NT2/D1 (cell line): Measurements from ENCODE around the gene CCDC7.
"Not testable (repeated sequence)": the region's sequence is repeated elsewhere in the genome, so short reads cannot be mapped to it uniquely, and the experiment has no call there.

Source experiments
- DNase-seq: peaks from one replicate; pipeline ENCODE4 v3.0.0-alpha.2; 2011; ENCODE audit warnings: low read depth, low spot score
- H3K27me3 ChIP-seq: 2 replicates; pipeline ENCODE4 v1.6.0; 2011; ENCODE audit warnings: mild to moderate bottlenecking; ENCODE audit not compliant: insufficient read length, insufficient read depth
- H3K36me3 ChIP-seq: 2 replicates; pipeline ENCODE4 v1.6.1; 2011; ENCODE audit warnings: mild to moderate bottlenecking, low read length, mixed read lengths; ENCODE audit not compliant: insufficient read depth, insufficient read length
- H3K4me1 ChIP-seq: 2 replicates; pipeline ENCODE4 v1.5.1; 2011; ENCODE audit not compliant: insufficient read depth, insufficient read length
- H3K4me3 ChIP-seq: 2 replicates; pipeline ENCODE4 v1.5.1; 2011; ENCODE audit warnings: low read depth; ENCODE audit not compliant: insufficient read length
- H3K9ac ChIP-seq: 2 replicates; pipeline ENCODE4 v1.6.0; 2011; ENCODE audit warnings: low read depth; ENCODE audit not compliant: insufficient read length
- H3K9me3 ChIP-seq: 2 replicates; pipeline ENCODE4 v1.5.1; 2011; ENCODE audit warnings: mild to moderate bottlenecking, low read length; ENCODE audit not compliant: insufficient read depth
- SUZ12 ChIP-seq: IDR thresholded peaks from 2 replicates; pipeline ENCODE4 v1.6.1; 2011; ENCODE audit not compliant: insufficient read length, insufficient read depth; ENCODE audit errors: extremely low read depth
- YY1 ChIP-seq: IDR thresholded peaks from 2 replicates; pipeline ENCODE4 v1.6.1; 2011; ENCODE audit not compliant: insufficient read length, insufficient read depth
- ZNF274 ChIP-seq: IDR thresholded peaks from 2 replicates; pipeline ENCODE4 v1.6.1; 2011; ENCODE audit warnings: mild to moderate bottlenecking, low read depth, low read length

The CCDC7 gene

DNA sequence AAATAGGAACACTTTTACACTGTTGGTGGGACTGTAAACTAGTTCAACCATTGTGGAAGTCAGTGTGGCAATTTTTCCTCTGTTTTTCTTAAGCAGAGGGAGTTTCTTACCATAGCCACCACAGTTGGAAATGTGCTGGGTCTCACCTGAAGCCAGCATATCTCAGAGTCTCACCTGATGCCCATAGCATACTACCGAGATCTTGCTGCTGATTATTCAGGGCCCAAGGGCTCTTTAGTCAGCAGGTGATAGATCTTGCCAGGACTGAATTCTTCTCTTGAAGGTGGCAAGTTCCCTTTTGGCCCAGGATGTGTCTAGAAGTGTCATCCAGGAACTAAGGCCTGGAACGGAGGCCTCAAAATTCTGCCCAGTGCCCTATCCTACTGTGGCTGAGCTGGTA is 215.4 kb downstream of the CCDC7 start:
- Histone ChIP-seq H3K36me3 (no peaks in the 10 kb centered on the region), H3K9me3 (peaks cover 18% of the 10 kb centered on the region; the same call in 1 of the 2 replicates), H3K4me3 (no peak overlapping the region), H3K9ac (no peak overlapping the region), H3K27me3 (no peaks in the 10 kb centered on the region), H3K4me1 (no peaks in the 10 kb centered on the region)
- no peak for DNase-seq
- no peak for TF ChIP-seq ZNF274
- no peak for TF ChIP-seq SUZ12
- no peak for TF ChIP-seq YY1

DNA sequence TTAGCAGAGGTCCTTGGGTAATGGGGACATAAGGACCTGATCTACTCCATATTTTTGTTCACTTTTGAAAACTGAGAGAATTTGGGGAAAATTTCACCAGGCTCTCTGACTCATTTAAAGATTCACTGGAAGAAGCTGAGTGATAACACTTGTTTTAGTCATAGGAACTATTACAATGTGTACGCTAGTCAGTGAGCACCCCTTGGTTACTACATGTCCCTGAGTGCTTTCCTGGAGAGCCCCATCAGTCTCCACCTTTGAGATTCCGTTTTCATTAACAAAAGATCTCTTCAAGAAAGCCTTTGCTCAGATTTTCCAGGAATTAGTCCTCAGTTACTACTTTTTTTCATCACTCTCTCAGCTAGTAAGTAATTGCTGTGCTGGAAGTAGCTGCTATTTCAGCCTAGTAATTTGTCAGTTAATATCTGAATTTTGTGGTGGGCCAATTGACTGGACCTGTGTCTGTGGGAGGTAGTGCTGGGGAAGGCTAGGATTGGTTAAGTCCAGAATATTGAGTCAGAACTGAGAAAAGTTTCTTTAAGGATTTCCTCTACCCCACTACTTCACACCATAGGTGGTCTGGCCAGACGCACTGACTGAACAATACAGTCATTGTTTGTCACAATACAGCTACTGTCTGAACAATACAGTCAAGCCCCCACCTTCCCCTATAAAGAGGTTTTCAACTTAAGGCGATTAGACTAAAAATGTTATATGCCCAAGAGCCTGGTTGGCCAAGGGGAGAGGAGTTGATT is 235.0 kb downstream of the CCDC7 start:
- no peak overlapping the region for H3K4me3 ChIP-seq
- TF ChIP-seq YY1 (no peak), ZNF274 (no peak), SUZ12 (no peak)
- H3K4me1 ChIP-seq = no peaks in the 10 kb centered on the region
- H3K27me3 ChIP-seq = no peaks in the 10 kb centered on the region
- H3K9me3 ChIP-seq = no peaks in the 10 kb centered on the region
- DNase-seq = no peak
- H3K36me3 ChIP-seq = no peaks in the 10 kb centered on the region
- H3K9ac ChIP-seq = no peak overlapping the region

DNA sequence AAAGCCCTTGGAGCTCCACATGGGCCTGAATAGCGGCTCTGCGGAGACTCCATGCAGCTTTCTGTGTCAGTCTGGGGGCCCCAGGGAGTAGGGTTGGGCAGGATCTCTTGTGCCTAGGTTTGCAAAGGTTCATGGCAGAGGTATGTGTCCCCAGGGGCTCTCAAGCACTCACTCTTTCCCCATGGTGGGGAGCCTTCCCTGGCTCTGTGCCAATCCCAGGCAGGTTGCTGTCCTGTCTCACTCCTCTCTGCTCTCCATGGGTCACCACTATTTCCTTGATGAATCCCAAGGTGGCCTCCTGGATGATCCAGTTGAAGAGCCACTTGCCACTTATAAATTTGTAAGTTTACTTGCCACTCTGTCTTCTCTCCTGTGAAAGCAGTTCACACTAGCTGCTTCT is 238.4 kb downstream of the CCDC7 start:
- TF ChIP-seq SUZ12 (no peak), ZNF274 (no peak), YY1 (no peak)
- Histone ChIP-seq H3K36me3 (no peaks in the 10 kb centered on the region), H3K4me1 (no peaks in the 10 kb centered on the region), H3K4me3 (no peak overlapping the region), H3K9me3 (no peaks in the 10 kb centered on the region), H3K9ac (no peak overlapping the region), H3K27me3 (no peaks in the 10 kb centered on the region)
- no peak for DNase-seq

DNA sequence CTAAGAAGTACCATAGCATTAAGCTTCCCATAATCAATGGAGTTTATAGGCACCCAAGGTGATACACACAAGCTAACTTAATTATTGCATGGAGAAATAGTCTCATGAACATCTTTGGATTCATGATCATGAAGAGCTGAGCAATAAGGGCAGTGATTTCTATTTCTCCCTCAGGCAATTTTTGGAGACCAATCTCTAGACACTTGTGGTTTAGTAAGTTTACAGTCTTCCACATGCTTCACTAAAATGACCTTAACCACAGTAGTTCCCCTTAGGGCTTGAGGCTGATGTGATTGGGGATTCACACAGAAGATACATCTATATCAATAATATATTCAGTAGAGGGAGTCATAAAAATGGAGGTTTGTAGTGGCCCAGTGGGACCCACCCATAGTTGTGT is 241.2 kb downstream of the CCDC7 start:
- Histone ChIP-seq H3K9ac (no peak overlapping the region), H3K9me3 (no peaks in the 10 kb centered on the region), H3K36me3 (no peaks in the 10 kb centered on the region), H3K27me3 (no peaks in the 10 kb centered on the region), H3K4me1 (no peaks in the 10 kb centered on the region), H3K4me3 (no peak overlapping the region)
- TF ChIP-seq YY1 (no peak), SUZ12 (no peak), ZNF274 (no peak)
- DNase-seq = no peak

DNA sequence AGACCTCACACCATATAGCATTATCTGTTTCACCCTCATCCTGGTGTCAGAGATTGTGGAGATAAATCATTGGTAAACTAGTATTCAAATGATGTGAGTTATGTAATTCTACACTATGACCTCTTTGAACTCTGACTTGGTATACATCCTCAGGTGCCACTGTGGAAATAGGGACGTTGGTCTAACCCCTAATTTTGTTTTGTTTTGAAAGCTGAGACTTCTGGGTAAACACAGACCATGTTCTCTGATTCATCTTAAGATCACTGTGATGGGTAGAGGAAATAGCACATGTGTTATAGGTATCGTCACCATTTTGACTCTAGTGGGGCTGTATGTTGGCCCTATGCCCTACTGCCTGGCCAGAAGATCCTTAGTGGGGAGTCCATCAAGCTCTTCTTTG is 241.6 kb downstream of the CCDC7 start:
- H3K36me3 ChIP-seq = no peaks in the 10 kb centered on the region
- DNase-seq = no peak
- no peaks in the 10 kb centered on the region for H3K9me3 ChIP-seq
- no peaks in the 10 kb centered on the region for H3K27me3 ChIP-seq
- no peaks in the 10 kb centered on the region for H3K4me1 ChIP-seq
- TF ChIP-seq SUZ12 = no peak
- no peak for TF ChIP-seq YY1
- no peak for TF ChIP-seq ZNF274
- H3K4me3 ChIP-seq = no peak overlapping the region
- no peak overlapping the region for H3K9ac ChIP-seq

DNA sequence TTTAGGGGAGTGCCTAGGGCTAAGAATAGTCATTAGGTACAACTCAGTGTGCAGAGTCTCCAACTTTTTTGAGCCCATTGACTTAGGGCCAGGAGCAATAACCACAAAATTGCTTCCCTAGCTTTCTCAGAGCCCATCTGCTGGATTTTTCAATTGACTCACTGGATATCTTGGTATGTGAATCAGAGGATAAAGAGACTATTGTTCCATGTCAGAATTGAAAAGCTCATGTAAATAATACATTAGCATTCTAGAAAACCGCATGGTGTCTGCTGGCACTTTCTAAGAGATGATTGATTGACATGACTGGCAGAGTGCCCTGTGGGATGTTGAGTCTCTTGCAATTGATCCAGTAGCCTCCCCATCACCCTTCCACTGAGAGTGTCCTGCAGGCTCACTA is 246.2 kb downstream of the CCDC7 start:
- H3K9me3 ChIP-seq = peaks cover 8% of the 10 kb centered on the region; the same call in 1 of the 2 replicates
- no peaks in the 10 kb centered on the region for H3K4me1 ChIP-seq
- TF ChIP-seq YY1 = no peak
- TF ChIP-seq ZNF274 = no peak
- no peak for TF ChIP-seq SUZ12
- H3K4me3 ChIP-seq = no peak overlapping the region
- H3K36me3 ChIP-seq = no peaks in the 10 kb centered on the region
- H3K27me3 ChIP-seq = no peaks in the 10 kb centered on the region
- DNase-seq = no peak
- H3K9ac ChIP-seq = no peak overlapping the region

DNA sequence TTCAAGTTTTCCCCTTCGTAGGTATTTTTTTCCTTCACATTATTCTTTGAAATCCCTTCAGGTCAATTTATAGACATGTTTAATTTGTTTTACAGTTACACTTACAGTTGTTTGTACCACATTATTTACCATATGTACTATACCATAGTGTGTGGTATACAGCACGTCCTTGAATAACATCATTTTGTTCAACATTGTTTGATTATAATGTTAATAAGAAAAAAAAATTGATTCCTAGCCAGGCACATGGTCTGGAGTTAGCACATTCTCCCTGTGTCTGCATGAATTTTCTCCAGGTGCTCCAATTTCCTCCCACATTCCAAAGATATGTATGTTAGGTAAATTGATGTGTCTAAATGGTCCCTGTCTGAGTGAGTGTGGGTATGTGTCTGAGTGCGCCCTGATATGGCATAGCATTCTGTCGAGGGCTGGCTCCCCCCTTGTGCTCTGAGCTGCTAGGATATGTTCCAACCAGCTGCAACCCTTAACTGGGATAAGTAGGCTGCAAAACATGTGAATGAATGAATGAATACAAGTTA is 247.6 kb downstream of the CCDC7 start:
- TF ChIP-seq YY1 (no peak), ZNF274 (no peak), SUZ12 (no peak)
- H3K9me3 ChIP-seq = peaks cover 14% of the 10 kb centered on the region; the same call in 1 of the 2 replicates
- H3K36me3 ChIP-seq = no peaks in the 10 kb centered on the region
- H3K4me1 ChIP-seq = no peaks in the 10 kb centered on the region
- no peak for DNase-seq
- no peak overlapping the region for H3K4me3 ChIP-seq
- H3K27me3 ChIP-seq = no peaks in the 10 kb centered on the region
- no peak overlapping the region for H3K9ac ChIP-seq

DNA sequence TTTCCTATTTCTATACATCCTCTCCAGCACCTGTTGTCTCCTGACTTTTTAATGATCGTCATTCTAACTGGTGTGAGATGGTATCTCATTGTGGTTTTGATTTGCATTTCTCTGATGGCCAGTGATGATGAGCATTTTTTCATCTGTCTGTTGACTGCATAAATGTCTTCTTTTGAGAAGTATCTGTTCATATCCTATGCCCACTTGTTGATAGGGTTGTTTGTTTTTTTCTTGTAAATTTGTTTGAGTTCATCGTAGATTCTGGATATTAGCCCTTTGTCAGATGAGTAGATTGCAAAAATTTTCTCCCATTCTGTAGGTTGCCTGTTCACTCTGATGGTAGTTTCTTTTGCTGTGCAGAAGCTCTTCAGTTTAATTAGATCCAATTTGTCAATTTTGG is 253.7 kb downstream of the CCDC7 start:
- not testable (repeated sequence) for H3K27me3 ChIP-seq, H3K4me3 ChIP-seq, H3K36me3 ChIP-seq, H3K9ac ChIP-seq, H3K4me1 ChIP-seq, DNase-seq
- peaks cover 14% of the 10 kb centered on the region; the same call in 1 of the 2 replicates for H3K9me3 ChIP-seq
